Activated T-cell treated with anti-CD3 and anti-CD28 coated beads, Interleukin-2, amount 50 U/mL, for 72 hours (primary cell): ENCODE results near the gene DIP2B. TPM values are rescaled to one million over a fixed set of nuclear protein-coding genes. Genes with fewer than 3 reads are reported as not detected.

Experiments
- ATAC-seq, 2 donors: fragments of 150-1000 bp; cut with Tn5 transposase; replicated peaks in 1 of 2; 2 replicates each; pipeline ENCODE4 v1.10.0; 2021; ENCODE audit warnings: moderate library complexity in 2 of 2, mild to moderate bottlenecking in 1 of 2
- DNase-seq, 2 donors: peaks; one replicate each; pipeline ENCODE4 v3.0.0; 2021 to 2022; ENCODE audit warnings: mixed read lengths in 1 of 2
- H3K27ac Mint-ChIP-seq: one replicate; pipeline ENCODE4 v1.8.0; 2022; ENCODE audit warnings: mild to moderate bottlenecking, moderate library complexity, mixed read lengths
- H3K27me3 Mint-ChIP-seq: one replicate; pipeline ENCODE4 v1.8.0; 2022; ENCODE audit warnings: low read depth, mixed read lengths
- H3K36me3 Mint-ChIP-seq, 2 donors: one replicate each; pipeline ENCODE4 v1.8.0; 2022; ENCODE audit warnings: mixed read lengths in 2 of 2, mild to moderate bottlenecking in 1 of 2; ENCODE audit not compliant: insufficient read depth in 2 of 2
- H3K4me1 Mint-ChIP-seq: one replicate; pipeline ENCODE4 v1.8.0; 2022; ENCODE audit warnings: low read depth, mixed read lengths
- H3K4me3 Mint-ChIP-seq, 2 donors: one replicate each; pipeline ENCODE4 v1.8.0; 2022; ENCODE audit warnings: mild to moderate bottlenecking in 2 of 2, mixed read lengths in 2 of 2, moderate library complexity in 2 of 2
- H3K9me3 Mint-ChIP-seq, 2 donors: one replicate each; pipeline ENCODE4 v1.8.0; 2022; ENCODE audit warnings: mixed read lengths in 2 of 2
- total RNA-seq, 2 donors: library from RNA; stranded (reverse); gene quantifications; one replicate each; pipeline ENCODE4 v1.2.3, GENCODE V29; 2022

DIP2B gene
- total RNA-seq, 2 donors from 2014 or later, result 25.4 to 28.1 TPM

DNA sequence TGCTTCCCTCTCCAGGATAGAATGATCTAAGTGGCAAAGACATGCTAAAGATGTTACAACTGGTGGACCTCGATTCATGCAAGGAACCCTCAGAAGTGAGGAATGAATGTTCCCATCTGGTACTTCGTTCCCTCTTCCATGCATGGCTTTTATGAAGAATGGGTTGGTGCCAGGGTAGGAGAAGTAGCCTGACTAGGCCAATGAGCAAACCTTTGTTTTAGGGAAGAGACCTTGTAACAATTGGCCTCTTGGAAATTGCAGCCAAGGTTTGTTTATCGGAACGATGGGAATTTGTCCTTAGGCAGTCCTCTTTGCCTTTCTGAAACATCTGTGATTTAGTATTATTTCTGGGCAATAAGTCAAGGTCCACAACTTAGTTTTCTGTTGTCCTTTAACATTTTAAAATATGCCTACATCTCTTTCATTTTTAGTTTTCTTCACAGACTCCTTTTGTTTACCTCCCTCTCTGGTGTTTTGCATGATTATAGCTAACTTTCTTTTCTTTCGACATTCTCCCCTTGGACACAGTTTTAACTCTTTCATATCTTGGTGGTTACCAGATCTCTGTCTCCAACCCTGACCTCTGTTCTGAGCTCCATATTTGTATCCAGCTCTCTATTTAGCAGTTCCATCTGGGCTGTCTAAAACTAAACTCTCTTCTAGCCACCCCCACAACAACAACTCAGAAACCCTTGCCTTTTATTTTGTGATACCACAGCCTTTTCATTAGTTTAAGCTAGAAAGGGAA is 70.0 kb downstream of the DIP2B start:
- H3K27ac Mint-ChIP-seq, result no peak overlapping the region
- no peak for ATAC-seq
- no peak overlapping the region for H3K4me3 Mint-ChIP-seq
- no peaks in the 10 kb centered on the region for H3K9me3 Mint-ChIP-seq
- peaks cover 0 to 5% of the 10 kb centered on the region in 2 donors for H3K36me3 Mint-ChIP-seq
- peaks cover 31% of the 10 kb centered on the region for H3K4me1 Mint-ChIP-seq
- no peaks in the 10 kb centered on the region for H3K27me3 Mint-ChIP-seq
- DNase-seq, result no peak

DNA sequence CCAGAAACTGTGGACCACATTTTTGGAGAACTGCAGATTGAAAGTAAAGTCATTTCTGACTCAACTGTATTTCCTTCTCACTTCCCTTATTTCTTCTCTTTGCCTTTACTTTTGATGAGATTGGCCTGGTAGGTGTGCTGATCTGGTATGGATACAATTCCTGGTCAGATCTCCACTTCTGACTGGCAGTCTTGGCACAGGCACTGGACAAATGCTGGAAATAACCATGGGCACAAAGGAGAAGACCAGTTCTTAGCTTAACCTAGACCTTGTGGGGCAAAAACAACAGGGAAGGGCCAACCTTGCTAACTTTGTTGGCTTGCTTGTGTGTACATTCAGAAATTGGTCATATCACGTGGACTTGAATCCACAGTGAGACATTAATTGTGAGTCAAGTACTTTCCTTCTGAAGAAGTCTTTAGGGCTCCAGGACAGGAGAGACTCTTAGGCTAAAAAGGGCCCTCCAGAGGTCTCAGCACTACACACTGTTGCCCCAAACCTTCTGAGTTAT is 75.0 kb downstream of the DIP2B start:
- Mint-ChIP-seq H3K4me1 (peaks cover 22% of the 10 kb centered on the region), H3K4me3 (no peak overlapping the region), H3K9me3 (no peaks in the 10 kb centered on the region), H3K27me3 (no peaks in the 10 kb centered on the region), H3K27ac (no peak overlapping the region), H3K36me3 (no peaks in the 10 kb centered on the region)
- DNase-seq, result no peak
- ATAC-seq, result peak; percentile 88 to 89

DNA sequence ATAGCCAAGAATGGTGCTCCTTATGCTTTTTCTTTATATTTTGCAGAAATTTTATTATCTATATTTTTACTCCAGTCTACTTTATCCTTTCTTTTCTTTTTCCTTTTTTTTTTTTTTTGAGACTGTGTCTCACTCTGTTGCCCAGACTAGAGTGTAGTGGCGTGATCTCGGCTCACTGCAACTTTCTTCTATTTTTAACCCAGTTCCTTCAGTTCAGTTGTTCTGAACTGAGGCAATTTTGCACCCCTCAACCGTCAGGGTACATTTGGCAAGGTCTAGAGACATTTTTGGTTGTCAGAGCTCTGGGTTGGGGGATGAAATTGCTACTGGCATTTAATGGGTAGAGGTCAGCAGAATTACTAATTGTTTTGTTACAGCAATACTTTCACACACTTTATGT is 75.7 kb downstream of the DIP2B start:
- ATAC-seq (no peak), DNase-seq (no peak)
- Mint-ChIP-seq H3K27ac (peak overlapping the region; percentile 76), H3K4me1 (peaks cover 17% of the 10 kb centered on the region), H3K4me3 (no peak overlapping the region), H3K9me3 (no peaks in the 10 kb centered on the region), H3K27me3 (no peaks in the 10 kb centered on the region), H3K36me3 (no peaks in the 10 kb centered on the region)

DNA sequence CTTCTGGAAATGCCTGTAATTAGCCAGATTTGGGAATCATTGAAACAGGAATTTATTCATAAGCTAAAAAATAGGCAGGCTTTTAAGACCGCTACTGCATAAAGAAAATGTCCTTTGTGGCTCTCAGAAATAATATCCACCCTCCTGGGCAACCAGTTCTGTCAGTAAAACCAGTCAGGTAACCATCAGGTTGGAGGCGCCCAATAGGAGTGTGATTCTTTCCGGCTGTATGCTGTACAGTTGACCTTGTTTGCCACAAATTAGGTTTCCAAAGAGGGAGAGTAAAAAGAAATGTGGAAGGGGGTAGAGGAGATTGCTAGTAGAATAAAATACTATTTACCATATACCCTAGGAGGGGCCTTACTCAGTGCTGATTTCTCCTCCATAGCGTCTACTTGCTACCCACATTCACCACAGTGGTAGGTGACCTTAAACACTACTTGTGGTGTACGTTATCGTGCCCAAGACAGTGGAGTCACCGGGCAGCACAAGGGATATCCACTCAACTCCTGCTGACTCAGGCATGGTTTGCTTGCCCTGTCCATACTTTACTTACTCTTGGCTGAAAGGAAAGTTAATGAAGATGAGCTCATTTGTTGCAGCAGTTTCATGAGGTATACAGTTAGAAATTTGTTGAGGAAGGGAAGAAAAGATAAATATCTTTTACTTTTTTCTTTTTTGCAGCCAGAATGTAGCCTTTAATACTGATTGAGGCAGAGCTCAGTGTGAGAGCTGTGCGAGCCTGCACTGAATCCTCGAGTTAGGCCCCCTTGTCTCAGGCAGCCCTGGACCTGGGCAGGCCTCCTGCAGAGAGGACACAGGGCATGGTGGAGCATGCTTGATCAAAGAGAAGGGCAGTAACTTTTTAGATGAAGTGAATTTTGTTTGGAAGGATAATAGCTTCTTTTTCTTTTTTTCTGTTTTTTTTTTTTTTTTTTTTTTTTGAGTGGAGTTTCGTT is 76.7 kb downstream of the DIP2B start:
- peaks cover 17% of the 10 kb centered on the region for H3K4me1 Mint-ChIP-seq
- no peak overlapping the region for H3K4me3 Mint-ChIP-seq
- no peaks in the 10 kb centered on the region for H3K36me3 Mint-ChIP-seq
- ATAC-seq (peak; percentile 63 to 68), DNase-seq (no peak)
- no peaks in the 10 kb centered on the region for H3K27me3 Mint-ChIP-seq
- H3K27ac Mint-ChIP-seq, result no peak overlapping the region
- H3K9me3 Mint-ChIP-seq, result no peaks in the 10 kb centered on the region

DNA sequence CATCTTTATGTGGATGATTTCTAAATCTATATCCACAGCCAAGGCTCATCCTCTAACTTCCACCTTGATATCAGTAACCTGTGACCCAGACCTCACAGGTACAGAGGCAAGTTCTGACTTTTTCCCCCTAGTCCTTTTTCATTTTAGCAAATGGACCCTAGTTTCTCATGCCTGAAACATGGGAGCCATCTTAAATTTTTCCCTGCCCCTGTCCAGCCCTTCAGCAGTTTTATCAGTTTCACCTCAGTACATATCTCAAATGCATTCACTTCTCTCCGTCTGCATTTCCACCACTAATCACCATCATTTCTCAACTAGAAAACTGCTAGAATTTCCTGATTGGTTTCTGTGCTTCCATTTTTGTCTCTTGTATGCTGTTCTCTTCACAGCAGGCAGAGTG is 79.3 kb downstream of the DIP2B start:
- H3K9me3 Mint-ChIP-seq, result no peaks in the 10 kb centered on the region
- ATAC-seq (no peak), DNase-seq (no peak)
- H3K27me3 Mint-ChIP-seq, result no peaks in the 10 kb centered on the region
- H3K4me3 Mint-ChIP-seq, result no peak overlapping the region
- no peaks in the 10 kb centered on the region for H3K36me3 Mint-ChIP-seq
- peaks cover 38% of the 10 kb centered on the region for H3K4me1 Mint-ChIP-seq
- no peak overlapping the region for H3K27ac Mint-ChIP-seq

DNA sequence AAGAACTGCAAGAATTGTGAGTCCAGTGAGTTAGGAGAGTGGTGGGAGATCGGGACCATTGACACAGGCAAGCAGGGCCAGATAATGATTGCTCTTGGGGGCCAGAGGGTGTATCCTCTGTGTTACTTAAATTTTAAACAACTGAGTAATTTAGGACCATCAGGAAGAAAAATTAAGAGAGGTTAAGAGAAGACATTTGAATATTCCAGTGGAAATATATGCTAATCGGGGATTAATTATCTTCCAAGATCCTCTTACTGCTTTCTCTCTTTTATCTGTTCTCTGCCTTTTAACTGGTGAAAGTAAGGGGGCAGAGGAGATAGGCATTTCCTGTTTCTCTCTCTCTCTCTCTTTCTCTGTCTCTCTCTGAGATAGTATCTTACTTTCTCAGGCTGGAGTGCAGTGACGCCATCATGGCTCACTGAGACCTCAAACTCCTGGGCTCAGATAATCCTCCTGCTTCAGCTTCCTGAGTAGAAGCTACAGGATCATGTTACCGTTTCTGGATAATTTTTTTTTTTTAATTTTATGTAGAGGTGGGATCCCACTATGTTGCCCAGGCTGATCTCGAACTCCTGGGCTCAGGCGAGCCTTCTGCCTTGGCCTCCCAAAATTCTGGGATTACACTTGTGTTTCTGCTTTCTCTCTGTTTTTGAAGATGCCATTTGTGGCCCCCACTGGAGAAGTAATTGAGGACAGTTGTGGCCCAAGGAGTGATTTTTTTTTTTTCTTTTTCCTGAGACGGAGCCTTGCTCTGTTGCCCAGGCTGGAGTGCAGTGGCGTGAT is 85.1 kb downstream of the DIP2B start:
- Mint-ChIP-seq H3K27ac (peak overlapping the region; percentile 54), H3K9me3 (no peaks in the 10 kb centered on the region), H3K4me1 (peaks cover 59% of the 10 kb centered on the region), H3K36me3 (no peaks in the 10 kb centered on the region), H3K4me3 (peak overlapping the region; percentile 33), H3K27me3 (no peaks in the 10 kb centered on the region)
- ATAC-seq, result peak; percentile 87 to 93
- DNase-seq, result peak in 1 of 2 donors; percentile 40

DNA sequence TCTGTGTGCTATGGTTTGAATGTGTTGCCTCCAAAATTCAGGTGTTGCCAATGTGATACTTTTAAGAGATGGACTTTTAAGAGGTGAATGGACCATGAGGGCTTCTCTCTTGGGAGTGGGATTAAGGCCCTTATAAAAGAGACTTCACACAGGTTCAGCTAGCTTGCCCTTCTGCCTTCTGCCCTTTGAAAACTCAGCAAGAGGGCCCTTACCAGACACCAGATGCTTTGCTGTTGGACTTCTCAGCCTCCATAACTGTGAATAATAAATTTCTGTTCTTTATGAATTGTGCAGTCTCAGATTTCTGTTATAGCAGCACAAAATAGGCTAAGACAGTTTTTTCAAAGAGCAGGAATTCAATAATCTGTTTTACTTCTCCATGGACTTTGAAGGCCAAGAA is 86.1 kb downstream of the DIP2B start:
- ATAC-seq (no peak), DNase-seq (no peak)
- Mint-ChIP-seq H3K9me3 (no peaks in the 10 kb centered on the region), H3K4me3 (no peak overlapping the region), H3K4me1 (peaks cover 59% of the 10 kb centered on the region), H3K36me3 (no peaks in the 10 kb centered on the region), H3K27me3 (no peaks in the 10 kb centered on the region), H3K27ac (peak overlapping the region; percentile 60)

DNA sequence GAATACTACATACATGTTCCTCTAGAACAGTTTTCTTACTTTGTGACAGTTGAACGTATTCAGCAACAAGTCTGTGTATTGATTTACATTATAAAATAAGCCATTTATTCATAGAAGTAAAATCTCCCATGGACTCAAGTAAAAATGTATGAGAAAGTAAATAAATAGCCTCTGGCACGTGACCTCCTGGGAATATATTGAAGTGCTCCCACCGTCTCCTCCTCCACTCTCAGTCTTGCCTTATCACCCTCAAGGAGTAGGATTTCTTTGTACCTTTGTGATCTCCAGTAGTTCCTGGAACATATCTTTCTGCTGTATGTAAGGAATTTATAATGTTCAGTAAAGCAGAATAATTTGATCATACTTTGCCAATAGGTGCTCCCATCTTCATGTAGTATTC is 90.9 kb downstream of the DIP2B start:
- DNase-seq (no peak), ATAC-seq (no peak)
- no peak overlapping the region for H3K4me3 Mint-ChIP-seq
- H3K36me3 Mint-ChIP-seq, result no peaks in the 10 kb centered on the region
- H3K4me1 Mint-ChIP-seq, result peaks cover 59% of the 10 kb centered on the region
- no peaks in the 10 kb centered on the region for H3K9me3 Mint-ChIP-seq
- no peak overlapping the region for H3K27ac Mint-ChIP-seq
- H3K27me3 Mint-ChIP-seq, result no peaks in the 10 kb centered on the region

DNA sequence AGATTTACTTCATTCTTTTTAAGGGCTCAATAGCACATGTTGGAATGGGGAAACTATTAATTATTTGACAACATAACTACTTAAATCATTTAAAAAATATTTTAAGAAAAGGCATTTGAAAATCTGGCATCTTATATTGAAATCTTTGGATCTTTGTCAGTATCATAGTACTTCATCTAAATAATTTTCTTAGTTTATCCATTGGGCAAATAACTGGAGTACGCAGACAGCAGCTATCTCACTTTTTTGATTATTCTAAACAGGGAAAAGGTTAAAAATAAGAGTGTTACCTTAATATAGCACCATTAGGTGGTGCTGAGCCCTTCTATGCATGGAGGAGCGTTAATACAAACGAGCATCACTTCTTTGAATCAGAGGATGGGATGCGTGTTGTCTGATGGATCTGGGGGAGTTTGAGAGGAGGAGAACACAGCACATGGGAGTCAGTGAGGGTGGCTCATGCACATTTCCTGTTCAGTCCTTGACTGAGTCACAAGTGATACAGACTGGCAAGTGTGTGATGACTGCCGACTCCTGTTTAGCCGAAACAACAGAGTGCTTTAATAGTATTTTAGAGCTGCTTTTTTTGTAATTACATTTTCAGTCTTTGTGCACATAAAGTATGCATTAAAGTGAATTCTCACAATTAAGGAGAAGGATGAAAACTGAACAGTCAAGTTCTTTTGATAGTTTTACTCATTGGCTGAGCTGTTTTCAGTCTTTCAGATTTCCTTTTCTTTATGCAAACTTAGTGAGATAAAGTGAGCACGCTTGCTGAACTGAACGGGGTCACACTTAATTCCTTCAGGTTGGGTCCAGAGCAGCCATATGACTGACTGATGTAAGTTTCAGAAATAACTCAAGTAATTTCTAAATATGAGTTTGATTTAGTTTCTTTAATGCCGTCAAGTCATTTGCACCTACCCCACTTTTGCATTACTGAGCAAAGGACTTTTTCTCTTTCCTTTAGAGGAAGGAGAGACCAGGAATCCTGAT is 92.7 kb downstream of the DIP2B start:
- Mint-ChIP-seq H3K9me3 (no peaks in the 10 kb centered on the region), H3K27ac (peak overlapping the region; percentile 69), H3K36me3 (peaks cover 0 to 5% of the 10 kb centered on the region in 2 donors), H3K4me3 (peak overlapping the region; percentile 65 to 71), H3K4me1 (peaks cover 50% of the 10 kb centered on the region), H3K27me3 (no peaks in the 10 kb centered on the region)
- DNase-seq (peak; percentile 52 to 72), ATAC-seq (peak; percentile 100)

DNA sequence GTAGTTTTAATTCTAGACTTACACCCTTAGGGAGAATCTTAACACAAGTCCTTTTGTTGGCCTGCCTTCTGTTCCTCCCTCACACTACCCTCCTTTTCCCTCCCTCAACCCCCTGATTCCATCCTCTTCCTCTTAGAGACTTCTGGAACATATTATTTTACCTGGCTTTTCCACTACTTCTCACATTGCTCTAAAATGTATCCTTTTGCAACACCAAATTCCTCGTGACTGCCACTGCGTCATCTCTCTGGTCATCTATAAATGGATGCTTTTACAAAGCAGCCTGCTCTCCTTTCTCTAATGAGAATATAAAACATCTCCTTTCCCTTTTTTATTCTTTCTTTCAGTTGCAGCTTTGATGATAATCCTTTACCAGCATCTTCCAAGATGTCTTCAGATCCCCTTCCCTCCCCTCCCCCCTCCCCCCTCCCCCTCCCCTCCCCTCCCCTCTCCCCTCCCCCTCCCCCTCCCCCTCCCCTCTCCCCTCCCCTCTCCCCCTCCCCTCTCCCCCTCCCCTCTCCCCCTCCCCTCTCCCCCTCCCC is 93.6 kb downstream of the DIP2B start:
- H3K36me3 Mint-ChIP-seq, result peaks cover 0 to 5% of the 10 kb centered on the region in 2 donors

DNA sequence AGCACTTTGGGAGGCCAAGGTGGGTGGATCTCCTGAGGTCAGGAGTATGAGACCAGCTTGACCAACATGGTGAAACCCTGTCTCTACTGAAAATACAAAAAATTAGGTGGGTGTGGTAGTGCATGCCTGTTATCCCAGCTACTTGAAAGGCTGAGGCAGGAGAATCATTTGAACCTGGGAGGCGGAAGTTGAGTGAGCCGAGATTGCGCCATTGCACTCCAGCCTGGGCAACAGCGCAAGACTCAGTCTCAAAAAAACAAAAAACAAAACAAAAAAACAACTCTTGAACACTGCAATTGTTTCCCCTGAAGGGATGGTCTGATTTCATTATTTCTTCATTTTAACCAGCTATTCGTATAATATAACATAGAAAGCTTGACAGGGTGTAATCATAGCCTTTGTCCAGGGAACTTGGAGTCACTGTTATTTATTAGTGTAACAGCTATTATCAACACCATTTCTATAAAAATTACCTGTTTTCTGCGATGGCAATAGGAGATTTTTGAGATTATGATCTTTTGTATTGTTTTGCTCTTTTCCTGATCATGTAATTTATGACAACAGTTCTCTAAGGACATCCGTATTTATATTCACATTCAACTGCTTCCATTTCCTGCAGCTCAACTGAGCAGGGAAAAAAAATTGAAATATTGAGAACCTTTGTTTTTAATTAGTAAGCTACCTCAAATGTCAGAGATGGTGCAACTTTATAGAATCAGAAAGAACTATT is 94.7 kb downstream of the DIP2B start:
- H3K4me3 Mint-ChIP-seq, result peak overlapping the region; percentile 8 to 52
- no peaks in the 10 kb centered on the region for H3K27me3 Mint-ChIP-seq
- no peaks in the 10 kb centered on the region for H3K9me3 Mint-ChIP-seq
- peaks cover 42% of the 10 kb centered on the region for H3K4me1 Mint-ChIP-seq
- peak overlapping the region; percentile 19 for H3K27ac Mint-ChIP-seq
- ATAC-seq, result no peak
- H3K36me3 Mint-ChIP-seq, result peaks cover 0 to 5% of the 10 kb centered on the region in 2 donors
- DNase-seq, result no peak

More for the DNA sequence above, 93.6 kb downstream of the DIP2B start:
- no peaks in the 10 kb centered on the region for H3K9me3 Mint-ChIP-seq
- ATAC-seq (peak in 1 of 2 donors; percentile 5), DNase-seq (no peak)
- peak overlapping the region; percentile 50 to 71 for H3K4me3 Mint-ChIP-seq
- no peaks in the 10 kb centered on the region for H3K27me3 Mint-ChIP-seq
- peak overlapping the region; percentile 69 for H3K27ac Mint-ChIP-seq
- H3K4me1 Mint-ChIP-seq, result peaks cover 49% of the 10 kb centered on the region
